NCI-H2081 treated with DMSO at 0.1 percent for 48 hours (cell line): ENCODE measurements around the gene CES2.
"Not testable (repeated sequence)": the region's sequence is repeated elsewhere in the genome, so short reads cannot be mapped to it uniquely, and the experiment has no call there.

ENCODE experiments used
- DNase-seq: peaks from one replicate; lab custom pipeline; 2025; lab: John Stamatoyannopoulos, UW

Gene CES2

DNA sequence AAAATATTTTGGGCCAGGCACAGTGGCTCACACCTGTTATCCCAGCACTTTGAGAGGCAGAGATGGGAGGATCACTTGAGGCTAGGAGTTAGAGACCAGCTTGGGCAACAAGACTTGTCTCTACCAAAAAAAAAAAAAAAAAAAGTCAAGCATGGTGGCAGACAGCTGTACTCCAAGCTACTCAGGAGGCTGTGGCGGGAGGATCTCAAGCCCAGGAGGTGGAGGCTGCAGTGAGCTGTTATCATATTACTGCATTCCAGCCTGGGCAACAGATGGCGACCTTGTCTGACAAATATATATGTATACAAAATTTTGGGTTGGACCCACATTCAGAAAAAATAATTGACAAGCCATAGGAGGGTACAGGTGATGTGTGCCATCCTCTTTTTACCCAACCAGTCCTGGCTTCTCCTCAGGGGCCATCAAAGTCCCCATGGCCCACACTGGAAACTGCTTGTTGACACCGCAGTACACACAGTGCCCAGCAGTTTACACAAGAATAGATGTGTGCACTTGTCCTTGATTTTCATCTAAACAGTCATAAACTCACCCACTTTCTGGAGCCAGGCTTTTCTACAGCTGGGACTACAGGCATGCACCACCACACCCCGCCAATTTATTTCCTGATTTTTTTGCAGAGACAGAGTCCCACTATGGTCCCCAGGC, 1.7 kb downstream of the CES2 start:
- DNase-seq = no peak

DNA sequence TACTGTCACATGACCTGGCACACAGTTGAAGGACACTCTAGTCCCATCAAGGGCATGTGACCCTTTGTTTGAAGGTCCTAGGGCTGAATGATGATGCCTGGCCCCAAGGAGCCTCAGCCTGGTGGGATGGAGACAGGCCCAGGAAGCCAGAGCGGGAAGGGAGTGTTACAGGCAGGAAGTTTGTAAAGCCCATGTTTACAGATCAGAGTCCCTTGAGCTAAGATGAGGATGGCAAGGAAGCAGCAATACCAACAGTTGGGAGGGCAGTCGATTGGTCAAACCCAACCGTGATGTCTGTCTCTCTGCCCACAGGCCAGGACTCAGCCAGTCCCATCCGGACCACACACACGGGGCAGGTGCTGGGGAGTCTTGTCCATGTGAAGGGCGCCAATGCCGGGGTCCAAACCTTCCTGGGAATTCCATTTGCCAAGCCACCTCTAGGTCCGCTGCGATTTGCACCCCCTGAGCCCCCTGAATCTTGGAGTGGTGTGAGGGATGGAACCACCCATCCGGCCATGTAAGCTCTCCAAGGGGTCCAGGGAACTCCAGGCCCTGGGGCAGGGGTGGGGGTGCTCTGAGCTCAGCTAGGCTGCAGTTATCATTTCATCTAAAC, 2.5 kb downstream of the CES2 start:
- DNase-seq = no peak

GRCh38 chr16:66939366-66939765, 4.0 kb downstream of the CES2 start:
- no peak for DNase-seq

DNA sequence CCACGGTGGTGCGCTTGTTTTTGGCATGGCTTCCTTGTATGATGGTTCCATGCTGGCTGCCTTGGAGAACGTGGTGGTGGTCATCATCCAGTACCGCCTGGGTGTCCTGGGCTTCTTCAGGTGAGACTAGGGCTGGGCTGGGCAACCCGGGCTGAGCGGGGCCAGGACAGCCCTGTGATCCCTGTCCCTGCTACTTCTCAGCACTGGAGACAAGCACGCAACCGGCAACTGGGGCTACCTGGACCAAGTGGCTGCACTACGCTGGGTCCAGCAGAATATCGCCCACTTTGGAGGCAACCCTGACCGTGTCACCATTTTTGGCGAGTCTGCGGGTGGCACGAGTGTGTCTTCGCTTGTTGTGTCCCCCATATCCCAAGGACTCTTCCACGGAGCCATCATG, 4.9 kb downstream of the CES2 start:
- no peak for DNase-seq

- no peak for DNase-seq
Observed at GRCh38 chr16:66942981-66943380, 7.7 kb downstream of the CES2 start.

- no peak for DNase-seq
Observed at GRCh38 chr16:66943426-66944053, 8.2 kb downstream of the CES2 start.

- DNase-seq = no peak
Observed at GRCh38 chr16:66944054-66944441, 8.7 kb downstream of the CES2 start.

- DNase-seq = not testable (repeated sequence)
Observed at GRCh38 chr16:66944971-66945370, 9.7 kb downstream of the CES2 start.

GRCh38 chr16:66945939-66946338, 10.6 kb downstream of the CES2 start:
- no peak for DNase-seq

- DNase-seq = no peak
Observed at GRCh38 chr16:66946541-66946940, 11.2 kb downstream of the CES2 start.

- DNase-seq = no peak
Observed at GRCh38 chr16:66946974-66947301, 11.6 kb downstream of the CES2 start.

- DNase-seq = no peak
Observed at GRCh38 chr16:66947302-66948065, 12.2 kb downstream of the CES2 start.

DNA sequence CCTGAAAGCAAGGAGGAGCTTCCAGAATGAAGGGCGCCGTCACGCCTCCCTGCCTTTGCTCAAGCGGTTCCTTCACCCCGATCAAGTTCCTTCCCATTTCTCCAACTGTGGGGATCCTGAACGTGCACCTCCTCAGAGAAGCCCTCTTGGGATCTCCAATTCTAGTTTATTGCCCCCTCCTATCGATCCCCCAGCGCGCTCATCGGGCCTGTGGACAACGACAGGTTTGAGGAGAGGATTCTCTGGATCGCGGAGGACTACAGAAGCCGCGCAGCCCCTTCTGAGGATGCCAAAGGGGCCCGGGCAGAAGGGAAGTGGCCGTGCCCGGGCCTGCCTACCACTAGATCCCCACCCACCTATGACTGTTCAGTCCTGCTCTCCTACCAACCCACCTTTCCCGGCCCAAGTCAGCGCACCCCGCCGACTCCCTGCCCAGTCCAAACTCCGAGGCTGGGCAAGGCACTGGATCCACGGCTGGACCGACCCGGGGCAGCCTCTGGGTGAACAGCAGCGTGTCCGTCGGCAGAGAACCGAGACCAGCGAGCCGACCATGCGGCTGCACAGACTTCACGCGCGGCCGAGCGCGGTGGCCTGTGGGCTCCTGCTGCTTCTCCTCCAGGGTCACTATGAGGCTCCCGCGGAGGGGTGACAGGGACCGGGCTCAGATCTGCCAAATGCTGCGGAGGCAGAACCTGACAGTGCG, 13.0 kb downstream of the CES2 start:
- no peak for DNase-seq

DNA sequence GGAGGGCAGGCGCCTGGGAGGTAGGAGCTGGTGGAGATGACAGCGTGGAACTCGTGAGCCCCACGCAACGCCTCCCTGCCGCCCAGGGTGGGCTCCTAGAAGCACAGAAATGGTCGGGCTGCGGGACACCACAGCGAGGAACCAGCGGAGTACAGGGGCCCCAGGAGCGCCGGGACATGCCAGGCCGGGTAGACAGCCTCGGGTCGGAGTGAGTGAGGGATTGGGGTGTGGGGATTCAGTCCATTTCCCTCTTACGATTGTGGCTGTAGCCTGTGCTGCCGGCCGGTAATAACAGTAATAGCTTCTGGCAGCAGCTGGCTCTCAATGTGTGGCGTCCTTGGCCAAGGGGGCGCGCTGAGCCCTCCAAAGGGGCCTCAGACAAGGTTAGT, 13.5 kb downstream of the CES2 start:
- DNase-seq = no peak

DNA sequence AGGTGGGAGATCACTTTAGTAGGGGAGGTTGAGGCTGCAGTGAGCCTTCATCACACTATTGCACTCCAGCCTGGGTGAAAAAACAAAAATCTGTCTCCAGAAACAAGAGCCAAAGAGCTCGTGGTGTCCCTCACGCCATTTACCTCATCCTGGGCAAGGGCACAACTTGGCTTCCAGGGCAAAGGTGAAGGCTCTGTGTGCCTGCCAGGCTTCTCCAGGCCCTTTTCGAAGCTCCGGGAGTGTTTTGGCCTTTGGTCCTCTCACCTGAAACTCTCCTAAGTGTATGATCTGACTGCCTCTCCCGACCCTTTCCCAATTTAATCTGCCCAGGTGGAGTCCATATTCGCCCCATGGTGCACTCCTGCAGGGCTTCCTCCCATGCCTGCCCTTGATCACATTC, 14.2 kb downstream of the CES2 start:
- DNase-seq = no peak

DNA sequence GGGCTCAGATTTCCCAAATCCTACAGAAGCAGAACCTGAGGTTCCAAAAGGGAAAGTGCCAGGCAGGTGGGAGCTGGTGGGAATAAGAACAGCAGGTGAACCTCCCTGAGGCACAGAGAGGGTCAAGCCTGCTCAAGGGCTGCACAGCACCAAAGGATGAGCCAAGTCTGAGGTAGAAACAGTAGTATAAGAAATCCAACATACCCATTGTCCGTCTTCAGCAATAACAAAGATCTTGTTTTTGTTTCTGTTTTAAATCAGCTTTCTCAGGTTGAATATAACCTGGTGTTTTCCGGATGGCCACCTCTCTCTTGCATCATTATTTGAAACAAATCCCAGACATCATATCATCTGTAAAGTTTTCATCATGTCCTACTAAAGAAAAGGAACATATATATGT, 15.1 kb downstream of the CES2 start:
- no peak for DNase-seq

GRCh38 chr16:66950971-66951790, 15.9 kb downstream of the CES2 start:
- DNase-seq = no peak

GRCh38 chr16:66952430-66953110, 17.3 kb downstream of the CES2 start:
- no peak for DNase-seq

GRCh38 chr16:66953462-66954096, 18.3 kb downstream of the CES2 start:
- no peak for DNase-seq

GRCh38 chr16:66954097-66954659, 18.9 kb downstream of the CES2 start:
- DNase-seq = no peak
